SH-SY5Y (cell line): ENCODE results near the gene CERS3.

Experiments
- GATA2 ChIP-seq: IDR thresholded peaks from 2 replicates; pipeline ENCODE4 v1.6.1; 2011; ENCODE audit warnings: mild to moderate bottlenecking, low read depth, low read length
- GATA3 ChIP-seq: IDR thresholded peaks from 2 replicates; pipeline ENCODE4 v1.6.1; 2011; ENCODE audit warnings: low read depth, mild to moderate bottlenecking, low read length, moderate library complexity

CERS3 gene

DNA sequence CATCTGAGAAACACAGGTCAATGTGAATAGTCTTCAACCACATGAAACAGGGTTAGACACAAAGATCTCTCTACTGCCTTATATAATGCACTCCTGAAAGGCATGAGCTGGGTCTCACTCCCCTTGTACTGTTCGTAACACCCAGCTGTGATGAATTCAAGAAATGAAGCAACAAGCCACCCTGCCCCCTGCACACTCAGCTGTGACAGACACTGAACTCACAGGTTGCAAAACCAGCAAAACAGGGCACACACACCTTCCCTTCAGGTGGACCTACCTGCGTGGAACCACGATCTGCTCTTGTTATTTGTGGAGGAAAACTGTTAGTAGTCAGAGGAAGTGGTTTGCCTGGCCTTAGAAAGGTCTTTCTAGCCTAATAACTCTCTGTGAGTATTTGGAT, 64.5 kb downstream of the CERS3 start:
- TF ChIP-seq GATA3 (no peak), GATA2 (no peak)

- no peak for TF ChIP-seq GATA2
- TF ChIP-seq GATA3: no peak
Measured at GRCh38 chr15:100463515-100463914, 65.2 kb downstream of the CERS3 start.

- TF ChIP-seq GATA3 (no peak), GATA2 (no peak)
Measured at GRCh38 chr15:100461049-100461448, 67.7 kb downstream of the CERS3 start.

- no peak for TF ChIP-seq GATA2
- no peak for TF ChIP-seq GATA3
Measured at GRCh38 chr15:100457201-100457600, 71.5 kb downstream of the CERS3 start.

DNA sequence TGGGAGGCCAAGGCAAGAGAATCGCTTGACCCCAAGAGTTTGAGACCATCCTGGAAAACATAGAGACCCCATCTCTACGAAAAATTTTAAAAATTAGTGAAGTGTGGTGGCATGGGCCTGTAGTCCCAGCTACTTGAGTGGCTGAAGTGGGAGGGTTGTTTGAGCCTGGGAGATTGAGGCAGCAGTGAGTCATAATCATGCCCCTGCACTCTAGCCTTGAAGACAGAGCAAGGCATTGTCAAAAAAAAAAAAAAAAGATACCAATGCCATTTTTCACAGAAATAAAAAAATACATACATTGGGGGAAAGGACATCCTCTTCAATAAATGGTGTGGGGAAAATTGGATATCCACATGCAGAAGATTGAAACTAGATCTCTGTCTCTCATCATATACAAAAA, 74.6 kb downstream of the CERS3 start:
- TF ChIP-seq GATA2: no peak
- TF ChIP-seq GATA3: no peak

DNA sequence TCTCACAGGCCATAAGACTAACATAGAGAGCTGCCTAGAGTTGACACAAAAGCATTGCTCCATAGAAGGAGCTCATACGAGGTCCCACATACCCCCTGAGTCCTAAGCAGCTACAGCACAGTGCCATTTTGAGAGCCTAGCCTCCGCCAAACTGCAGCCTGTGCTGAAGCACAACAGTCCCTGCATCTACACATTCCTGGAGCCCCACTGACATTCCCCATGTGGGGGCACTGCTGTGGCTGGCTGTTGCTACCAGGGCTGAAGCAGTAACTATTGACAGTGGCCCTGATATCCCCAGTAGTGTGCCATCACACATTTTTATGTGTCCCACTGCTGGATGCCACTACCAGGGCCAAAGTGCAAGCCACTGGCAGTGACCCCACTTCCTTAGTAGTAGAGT, 80.3 kb downstream of the CERS3 start:
- TF ChIP-seq GATA3 (no peak), GATA2 (no peak)

DNA sequence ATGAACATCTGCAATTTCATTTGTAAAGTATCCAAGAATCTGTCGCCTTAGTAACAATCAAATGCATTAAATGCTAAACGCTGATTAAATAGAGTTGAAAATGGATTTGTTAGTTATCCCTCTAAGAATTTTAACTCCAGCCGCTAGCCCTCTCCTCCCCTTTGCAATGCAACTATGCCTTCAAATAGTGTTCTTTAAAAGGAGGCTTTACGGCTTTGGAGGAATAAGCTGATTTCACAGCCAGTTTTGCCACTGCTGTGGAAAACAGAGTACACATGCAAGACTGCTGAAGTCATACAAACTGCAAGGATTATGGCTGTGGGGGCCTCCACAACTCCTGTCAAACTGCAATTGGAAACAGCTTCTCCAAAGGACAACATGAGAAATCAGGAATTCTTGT, 89.2 kb downstream of the CERS3 start:
- TF ChIP-seq GATA3: no peak
- TF ChIP-seq GATA2: no peak

DNA sequence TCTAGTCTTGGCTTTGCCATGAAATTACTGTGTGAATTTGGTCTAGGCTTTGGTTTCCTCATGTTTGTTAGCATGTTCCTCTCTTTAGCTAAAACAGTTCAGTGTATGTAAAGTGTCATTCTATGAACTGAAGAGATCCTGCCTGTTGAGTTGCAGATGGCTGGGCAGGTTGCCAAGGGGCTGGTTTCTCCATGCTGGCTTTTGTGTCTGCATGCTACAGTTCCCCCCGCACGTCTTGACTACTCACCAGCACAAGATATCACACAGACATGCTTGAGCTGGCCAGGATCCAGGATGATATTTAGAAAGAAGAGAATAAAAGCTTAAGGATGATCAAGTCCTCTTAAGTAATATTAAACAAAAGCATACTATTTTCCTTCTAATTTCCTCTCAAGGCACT, 90.2 kb downstream of the CERS3 start:
- TF ChIP-seq GATA2: no peak
- no peak for TF ChIP-seq GATA3

- TF ChIP-seq GATA2 (no peak), GATA3 (no peak)
Measured at GRCh38 chr15:100437261-100437660, 91.5 kb downstream of the CERS3 start.

DNA sequence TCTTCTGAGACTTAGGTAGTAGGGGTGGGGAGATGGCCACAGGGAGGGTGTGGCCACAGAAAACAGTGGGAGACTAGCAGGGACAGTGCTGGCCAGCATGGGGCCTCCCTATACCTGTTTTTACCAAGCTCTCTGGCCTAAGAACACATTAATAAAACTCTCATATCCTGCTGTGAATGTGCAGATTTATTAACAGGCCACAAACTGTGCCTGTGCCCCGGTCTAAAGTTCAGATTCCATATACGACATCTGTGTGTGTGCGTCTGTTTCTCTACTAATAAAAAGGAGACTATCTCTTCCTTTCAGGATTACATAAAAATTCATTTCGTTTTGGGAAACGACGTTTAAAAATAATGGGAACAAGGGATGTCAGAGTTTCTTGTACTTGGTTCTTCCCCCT, 94.2 kb downstream of the CERS3 start:
- TF ChIP-seq GATA2 (no peak), GATA3 (no peak)

GRCh38 chr15:100434038-100434437, 94.7 kb downstream of the CERS3 start:
- TF ChIP-seq GATA3: no peak
- no peak for TF ChIP-seq GATA2

GRCh38 chr15:100433304-100433703, 95.4 kb downstream of the CERS3 start:
- no peak for TF ChIP-seq GATA3
- TF ChIP-seq GATA2: no peak

DNA sequence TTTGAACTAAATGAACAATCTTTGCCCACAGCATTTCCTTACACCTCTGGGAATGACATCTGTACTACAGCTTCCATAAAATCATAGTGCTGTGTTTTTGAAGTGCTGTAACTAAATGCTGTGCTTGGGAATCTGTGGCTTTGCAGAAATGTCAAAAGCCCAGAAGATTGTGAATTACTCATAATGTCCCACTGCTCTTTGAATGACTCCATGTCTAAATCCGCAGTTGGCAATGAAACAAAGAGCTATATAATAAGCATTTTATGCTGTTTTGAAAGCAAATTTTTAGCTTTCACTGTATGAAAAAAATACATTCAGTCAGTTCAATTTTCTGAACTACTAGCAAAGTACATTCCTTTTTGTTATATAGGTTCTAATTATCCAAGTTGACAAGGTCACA, 98.3 kb downstream of the CERS3 start:
- no peak for TF ChIP-seq GATA3
- TF ChIP-seq GATA2: no peak

DNA sequence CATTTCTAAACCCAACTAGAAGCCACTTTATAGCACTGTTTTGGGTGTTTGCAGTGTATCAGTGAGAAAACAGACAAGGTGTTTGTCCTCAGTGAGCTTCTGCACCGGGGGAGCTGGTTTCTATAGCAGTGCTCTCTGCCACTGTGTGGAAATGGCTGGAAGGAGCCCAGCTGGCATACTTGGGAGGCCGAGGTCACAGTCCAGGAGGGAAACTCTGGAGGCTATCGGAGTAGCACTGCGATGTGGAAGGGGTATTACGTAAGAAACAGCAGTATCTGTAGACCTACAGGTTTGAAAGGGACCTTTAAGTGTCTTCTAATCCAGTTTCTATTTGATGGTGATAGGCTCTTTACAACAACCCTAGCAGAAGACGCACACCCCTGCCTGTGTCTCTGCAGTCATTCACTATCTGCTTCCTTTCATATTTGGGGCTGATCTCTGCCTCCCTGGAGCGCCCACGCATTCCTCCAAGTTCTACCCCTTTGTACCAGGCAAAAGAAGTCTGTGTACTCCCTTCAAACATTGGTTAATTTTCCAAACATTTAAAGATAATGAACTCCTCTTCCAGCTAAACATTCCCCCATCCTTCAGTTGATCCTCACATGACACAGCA, 99.5 kb downstream of the CERS3 start:
- TF ChIP-seq GATA2 (no peak), GATA3 (no peak)

DNA sequence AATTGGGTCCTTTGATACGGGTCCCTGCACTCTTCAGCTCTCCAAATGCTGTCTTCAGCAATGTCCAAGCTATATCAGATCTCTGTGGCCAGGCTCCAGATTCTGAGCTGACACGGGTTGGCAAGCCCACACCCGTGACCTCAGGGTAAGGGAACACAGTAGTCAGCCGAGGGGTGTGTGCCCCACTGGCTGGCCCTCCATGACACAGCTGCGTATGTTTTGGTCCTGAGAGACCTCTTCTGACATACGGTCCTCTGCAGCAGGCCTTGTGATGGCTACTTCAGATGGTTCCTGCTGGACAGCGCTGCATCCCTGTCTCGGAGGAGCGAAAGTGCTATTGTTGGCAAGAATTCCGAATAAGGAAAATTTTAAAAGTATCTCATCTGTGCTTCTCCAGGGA, 101.8 kb downstream of the CERS3 start:
- TF ChIP-seq GATA3 (no peak), GATA2 (no peak)

- no peak for TF ChIP-seq GATA2
- no peak for TF ChIP-seq GATA3
Measured at GRCh38 chr15:100405179-100405578, 123.6 kb downstream of the CERS3 start.
